NCI-H526 treated with DMSO at 0.1 percent for 48 hours (cell line): ENCODE measurements around the gene PLEKHS1.
"Not testable (repeated sequence)": the region's sequence is repeated elsewhere in the genome, so short reads cannot be mapped to it uniquely, and the experiment has no call there.

Experiments
- DNase-seq: peaks from one replicate; lab custom pipeline; 2025; lab: John Stamatoyannopoulos, UW

Gene PLEKHS1

DNA sequence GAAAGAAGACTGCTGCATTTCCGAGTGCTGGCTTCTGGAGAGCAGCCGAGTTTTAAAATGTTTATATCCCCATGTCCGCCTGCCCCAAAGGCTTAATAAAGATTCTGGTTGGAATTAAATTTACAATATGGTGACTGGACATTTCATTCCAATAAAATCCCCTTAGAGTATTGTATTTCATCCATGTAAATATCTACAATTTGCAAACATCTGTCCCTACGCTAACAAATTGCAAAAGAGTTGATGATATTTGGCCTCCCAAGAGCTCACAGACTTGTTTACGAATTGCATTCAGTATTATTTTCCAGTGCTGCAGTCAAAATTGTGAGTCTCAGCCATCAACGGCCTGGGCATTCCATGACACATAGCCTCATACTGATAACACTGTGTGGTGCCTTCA, 50.1 kb downstream of the PLEKHS1 start:
- DNase-seq, result no peak

DNA sequence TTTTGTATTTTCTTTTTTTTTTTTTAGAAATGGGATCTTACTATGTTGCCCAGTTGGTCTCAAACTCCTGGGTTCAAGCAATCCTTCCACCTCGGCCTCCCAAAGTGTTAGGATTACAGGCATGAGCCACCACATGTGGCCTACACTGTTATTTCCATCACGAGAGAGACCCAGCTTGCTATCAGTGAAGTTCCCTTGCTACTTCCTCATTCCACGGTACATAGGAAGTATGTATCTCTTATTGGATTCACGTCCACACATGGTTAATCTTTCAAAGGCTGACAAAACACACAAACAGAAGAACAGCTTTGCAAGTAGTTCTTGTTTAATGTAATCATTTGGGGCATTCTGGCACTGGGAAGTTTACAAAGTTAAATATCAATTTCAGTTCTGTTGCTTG, 51.5 kb downstream of the PLEKHS1 start:
- no peak for DNase-seq

- DNase-seq, result no peak
These were observed 55.0 kb downstream of the PLEKHS1 start for GRCh38 chr10:113806503-113806902.

GRCh38 chr10:113808168-113808567, 56.7 kb downstream of the PLEKHS1 start:
- DNase-seq, result no peak

DNA sequence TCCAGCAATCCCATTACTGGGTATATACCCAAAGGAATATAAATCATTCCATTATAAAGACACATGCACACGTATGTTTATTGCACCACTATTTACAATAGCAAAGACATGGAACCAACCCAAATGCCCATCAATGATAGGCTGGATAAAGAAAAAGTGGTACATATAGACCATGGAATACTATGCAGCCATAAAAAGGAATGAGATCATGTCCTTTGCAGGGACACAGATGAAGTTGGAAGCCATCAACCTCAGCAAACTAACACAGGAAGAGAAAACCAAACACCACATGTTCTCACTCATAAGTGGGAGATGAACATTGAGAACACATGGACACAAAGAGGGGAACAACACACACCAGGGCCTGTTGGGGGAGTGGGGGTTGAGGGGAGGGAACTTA, 63.2 kb downstream of the PLEKHS1 start:
- DNase-seq, result not testable (repeated sequence)

GRCh38 chr10:113819989-113820388, 68.5 kb downstream of the PLEKHS1 start:
- no peak for DNase-seq

DNA sequence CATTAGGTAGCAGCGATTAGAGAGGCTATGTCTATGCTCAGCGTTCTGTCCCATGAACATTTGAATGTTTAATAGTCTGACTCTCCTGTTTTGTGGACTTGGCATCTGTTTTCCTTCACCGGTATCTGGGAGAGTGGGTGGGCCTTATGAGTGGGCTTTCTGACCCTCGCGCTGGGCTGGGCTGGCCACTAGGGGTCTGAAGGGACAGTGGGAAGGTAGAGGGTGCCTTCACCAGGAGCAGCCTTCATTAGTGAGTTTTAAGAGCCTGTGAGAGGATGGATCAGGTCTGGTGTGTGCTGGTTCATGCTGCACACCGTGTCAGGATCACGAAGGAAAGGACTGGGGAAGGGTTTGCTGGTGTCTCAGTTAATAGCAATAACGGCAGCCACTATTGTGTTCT, 69.0 kb downstream of the PLEKHS1 start:
- DNase-seq, result no peak

DNA sequence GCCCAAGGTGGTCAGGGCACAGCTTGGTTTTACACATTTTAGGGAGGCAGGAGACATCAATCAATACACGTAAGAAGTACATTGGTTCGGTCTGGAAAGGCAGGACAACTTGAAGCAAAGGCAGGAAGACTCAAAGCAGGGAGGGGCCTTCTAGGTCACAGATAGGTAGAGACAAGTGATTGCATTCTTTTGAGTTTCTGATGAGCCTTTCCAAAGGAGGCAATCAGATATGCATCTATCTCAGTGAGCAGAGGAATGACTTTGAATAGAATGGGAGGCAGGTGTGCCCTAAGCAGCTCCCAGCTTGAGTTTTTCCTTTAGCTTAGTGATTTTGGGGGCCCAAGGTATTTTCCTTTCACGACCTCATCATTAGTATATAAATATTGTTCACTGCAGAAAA, 69.8 kb downstream of the PLEKHS1 start:
- not testable (repeated sequence) for DNase-seq

DNA sequence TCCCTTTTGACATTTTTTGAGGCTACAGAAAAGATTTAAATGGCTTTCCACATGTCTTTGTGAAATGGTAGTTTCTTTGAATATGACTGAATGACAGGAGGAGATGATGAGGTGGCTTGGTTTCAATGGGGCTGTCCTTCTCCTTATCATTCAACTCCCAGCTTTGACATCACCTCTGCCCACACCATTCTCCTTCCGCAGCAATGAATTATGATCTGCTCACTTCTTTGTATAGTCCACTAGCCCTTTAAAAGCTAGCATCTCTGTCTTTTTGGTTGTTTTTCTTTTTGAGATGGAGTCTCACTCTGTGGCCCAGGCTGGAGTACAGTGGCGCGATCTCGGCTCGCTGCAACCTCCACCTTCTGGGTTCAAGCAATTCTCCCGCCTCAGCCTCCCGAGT, 70.7 kb downstream of the PLEKHS1 start:
- no peak for DNase-seq

DNA sequence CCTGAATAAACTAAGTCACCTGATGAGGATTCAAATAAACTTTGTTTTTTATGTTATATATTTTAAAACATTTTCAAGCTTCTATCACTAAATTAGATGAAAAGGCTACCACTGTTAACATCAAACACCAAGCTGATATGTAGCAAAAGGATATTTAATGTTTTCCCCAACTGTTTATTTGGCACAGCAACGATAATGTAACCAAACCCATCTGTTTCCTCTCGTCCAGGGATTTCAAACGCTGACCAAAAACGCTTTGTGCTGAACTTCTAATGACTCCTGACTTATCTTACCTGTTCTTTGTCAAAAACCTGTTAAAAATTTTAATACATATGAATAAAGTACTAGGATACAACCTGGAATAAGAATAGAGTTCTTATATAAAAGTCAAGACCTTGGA, 71.9 kb downstream of the PLEKHS1 start:
- DNase-seq, result no peak

- no peak for DNase-seq
These were observed 74.3 kb downstream of the PLEKHS1 start for GRCh38 chr10:113825791-113826190.

DNA sequence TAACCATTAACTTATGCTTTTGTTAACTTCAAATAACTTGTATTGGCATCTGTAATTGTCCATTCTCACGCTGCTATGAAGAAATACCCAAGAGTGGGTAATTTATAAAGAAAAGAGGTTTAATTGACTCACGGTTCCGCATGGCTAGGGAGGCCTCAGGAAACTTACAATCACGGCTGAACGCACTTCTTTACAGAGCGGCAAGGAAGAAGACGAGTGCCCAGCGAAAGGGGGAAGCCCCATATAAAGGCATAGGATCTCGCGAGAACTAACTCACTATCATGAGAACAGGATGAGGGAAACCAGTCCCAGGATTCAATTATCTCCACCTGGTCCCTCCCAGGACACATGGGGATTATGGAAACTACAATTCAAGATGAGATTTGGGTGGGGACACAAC, 77.1 kb downstream of the PLEKHS1 start:
- DNase-seq, result not testable (repeated sequence)
